Measurements from ENCODE around the gene PRDM16.

PRDM16 gene

GRCh38 chr1:3368711-3369445 is 299.9 kb downstream of the PRDM16 start:
- no peak for DNase-seq

DNA sequence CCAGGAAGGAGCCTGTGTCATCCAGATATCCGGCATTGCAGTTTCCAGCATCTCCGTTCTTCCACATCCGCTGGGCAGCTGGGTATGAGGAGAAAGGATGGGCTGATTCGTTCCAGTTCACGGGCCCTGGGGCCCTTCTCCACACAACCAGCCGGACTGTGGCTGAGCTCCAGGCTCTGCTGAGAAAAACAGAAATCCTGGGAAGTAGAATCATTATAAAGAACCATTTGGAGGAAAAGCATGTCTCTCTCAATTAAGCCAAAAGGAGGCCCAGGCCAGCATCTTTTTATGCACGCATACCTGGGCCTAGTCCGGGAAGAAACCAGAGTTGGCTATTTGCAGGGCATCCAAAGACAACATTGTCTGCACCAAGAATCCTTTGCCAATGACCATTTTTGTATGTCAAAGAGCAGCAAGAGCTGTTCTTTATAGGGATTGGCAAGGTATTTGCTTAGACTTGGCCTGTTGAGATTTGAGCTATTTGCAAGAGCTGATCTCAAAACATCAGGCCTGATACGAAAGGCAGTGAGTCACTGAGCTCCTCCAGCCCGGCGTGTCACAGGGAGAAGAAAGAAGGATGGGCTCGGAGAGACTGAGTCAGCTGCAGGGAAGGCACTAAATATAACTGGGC is 300.6 kb downstream of the PRDM16 start:
- no peak for DNase-seq

DNA sequence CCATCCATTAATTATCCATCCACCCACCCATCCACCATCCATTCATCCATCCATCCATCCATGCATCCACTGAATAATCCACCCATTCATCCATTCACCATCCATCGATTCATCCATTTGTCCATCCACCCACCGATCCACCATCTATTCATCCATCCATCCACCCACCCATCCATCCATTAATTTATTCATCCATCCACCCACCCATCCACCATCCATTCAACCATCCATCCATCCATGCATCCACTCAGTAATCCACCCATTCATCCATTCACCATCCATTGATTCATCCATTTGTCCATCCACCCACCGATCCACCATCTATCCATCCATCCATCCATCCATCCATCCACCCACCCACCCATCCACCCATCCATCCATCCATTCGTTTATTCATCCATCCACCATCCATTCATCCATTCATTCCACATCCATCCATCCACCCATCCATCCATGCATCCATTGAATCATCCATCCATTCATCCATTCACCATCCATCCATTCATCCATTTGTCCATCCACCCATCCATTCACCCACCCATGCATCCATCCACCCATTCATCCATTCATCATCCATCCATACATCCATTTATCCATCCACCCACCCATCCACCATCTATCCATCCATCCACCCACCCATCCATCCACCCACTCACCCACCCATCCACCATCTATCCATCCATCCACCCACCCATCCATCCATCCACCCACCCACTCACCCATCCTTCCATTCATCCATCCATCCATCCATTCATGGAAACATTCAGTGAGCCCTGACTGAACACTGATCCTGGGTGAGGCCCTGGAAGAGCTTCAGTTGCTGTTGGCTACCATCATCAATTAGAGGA is 302.1 kb downstream of the PRDM16 start:
- no peak for DNase-seq

DNA sequence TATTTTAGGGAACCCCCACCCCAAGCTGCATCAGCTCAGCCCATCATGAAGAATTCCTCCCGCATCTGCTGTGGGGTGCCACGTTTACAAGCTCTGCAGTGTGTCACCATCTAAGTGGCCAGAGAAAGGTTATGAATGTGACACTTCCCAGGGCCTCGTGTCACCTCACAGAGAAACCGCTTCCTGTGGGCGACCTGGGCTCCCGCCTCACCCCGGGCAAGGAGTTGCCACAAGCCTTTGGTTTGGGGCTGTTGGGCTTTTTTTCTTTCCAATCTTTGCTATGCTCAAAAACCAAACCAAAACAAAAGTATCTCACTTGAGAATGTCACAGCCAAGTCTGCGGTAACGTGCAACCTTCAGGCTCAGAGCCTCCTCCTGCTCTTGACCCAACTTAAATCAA is 303.3 kb downstream of the PRDM16 start:
- DNase-seq, result no peak

DNA sequence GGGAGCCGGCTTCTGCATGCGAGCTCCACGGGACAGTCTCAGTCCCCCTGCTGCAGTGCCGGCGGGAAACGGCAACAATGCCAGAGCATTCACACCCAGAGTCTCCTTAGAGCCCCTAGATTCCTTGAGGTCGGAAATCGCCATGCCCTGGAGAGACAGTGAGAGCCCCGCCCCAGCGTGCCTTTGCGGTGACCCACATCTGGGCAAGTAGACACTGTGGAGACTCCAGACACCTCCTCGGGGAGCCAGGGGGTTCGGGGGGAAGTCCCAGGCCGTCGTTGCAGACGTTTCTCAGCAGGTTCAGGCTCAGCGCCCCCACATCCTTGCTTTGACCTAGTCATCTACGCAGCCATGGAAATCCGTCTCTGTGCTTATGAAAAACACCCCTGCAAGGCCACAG is 304.2 kb downstream of the PRDM16 start:
- DNase-seq, result no peak

- no peak for DNase-seq
Measured at GRCh38 chr1:3373700-3374405, 304.9 kb downstream of the PRDM16 start.

DNA sequence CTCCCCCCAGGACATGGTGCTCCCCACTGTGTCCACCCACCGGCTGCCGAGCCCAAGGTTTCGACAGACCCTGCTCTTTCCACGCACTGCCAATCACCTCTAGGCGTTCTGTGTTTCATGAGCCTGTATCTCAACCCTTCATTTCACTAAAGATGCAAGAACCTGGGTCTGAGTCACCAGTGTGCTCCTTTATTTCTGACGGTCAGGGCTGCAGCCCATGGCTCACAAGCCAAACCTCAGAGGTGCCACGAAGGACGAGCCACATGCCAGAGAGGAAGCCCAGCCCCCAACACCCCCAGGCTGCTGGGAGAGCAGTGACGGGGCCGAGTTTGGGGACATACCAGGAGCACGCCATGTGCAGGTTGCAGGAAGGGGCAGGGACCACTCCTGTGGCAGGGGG is 306.2 kb downstream of the PRDM16 start:
- DNase-seq, result no peak

DNA sequence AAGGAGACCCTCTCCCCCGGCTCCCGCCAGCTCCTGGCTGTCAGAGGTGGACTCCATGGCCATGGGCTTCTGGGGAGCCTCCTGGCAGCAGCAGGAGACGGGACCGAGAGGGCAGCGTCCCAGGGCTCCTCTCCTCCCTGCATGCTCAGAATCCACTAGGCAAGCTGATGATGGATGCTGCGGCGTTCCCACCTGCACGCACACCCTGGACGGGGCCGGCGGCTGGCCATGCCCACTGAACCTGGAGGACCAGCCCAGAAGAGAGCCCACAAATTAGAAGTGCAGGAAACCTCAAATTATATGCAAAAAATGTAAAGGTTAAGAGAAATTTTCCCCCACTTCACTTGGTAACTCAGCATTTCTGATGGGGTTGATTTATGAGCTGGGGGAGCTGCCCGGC is 308.2 kb downstream of the PRDM16 start:
- no peak for DNase-seq

GRCh38 chr1:3377604-3378279 is 308.7 kb downstream of the PRDM16 start:
- no peak for DNase-seq

DNA sequence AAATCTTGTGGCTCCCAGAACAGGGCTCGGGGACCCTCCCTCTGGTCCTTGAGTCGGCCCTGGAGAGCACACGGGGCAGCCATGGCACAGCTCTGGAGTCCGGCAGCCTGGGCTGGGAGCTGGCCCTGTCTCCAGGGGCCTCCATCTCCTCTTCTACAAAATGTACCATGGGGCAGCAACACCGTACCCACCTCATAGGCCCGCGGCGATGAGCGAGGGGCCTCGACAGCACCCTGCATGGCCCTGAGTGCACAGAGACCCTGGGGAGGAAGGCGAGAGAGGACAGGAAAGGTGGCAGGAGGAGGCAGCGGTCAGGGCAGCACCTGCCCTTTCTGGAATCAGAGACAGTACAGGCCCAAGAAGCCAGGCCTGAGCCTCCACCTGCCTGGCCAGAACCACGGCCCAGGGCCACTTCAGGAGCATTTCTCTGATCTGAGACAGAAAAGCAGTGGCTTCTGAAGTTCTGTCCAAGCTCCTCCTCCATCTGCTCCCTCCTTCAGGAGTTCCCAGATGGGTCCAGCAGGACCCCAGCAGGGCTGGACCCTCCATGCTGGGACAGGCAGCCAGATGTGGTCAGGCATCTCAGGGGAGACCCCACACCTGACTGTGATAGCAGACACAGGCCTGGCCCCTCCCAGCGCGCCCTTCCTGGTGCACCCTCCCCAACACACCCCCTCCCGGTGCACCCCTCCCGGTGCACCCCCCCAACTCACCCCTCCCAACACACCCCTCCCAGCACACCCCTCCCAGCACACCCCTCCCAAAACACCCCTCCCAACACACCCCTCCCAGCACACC is 309.6 kb downstream of the PRDM16 start:
- no peak for DNase-seq

DNA sequence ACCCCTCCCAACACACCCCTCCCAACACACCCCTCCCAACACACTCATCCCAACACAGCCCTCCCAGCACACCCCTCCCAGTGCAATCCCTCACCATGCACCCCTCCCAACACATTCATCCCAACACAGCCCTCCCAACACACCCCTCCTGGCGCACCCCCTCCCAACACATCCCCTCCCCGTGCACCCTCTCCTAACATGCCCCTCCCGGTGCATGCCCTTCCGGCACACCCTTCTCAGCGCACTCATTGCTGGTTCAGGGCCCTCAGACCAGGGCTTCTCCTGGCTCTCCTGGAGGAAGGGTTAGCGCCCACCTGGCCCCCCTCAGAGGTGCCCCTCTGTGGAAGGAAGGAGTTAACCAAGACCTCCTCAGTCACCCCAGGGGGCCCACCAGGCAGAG is 310.9 kb downstream of the PRDM16 start:
- no peak for DNase-seq

DNA sequence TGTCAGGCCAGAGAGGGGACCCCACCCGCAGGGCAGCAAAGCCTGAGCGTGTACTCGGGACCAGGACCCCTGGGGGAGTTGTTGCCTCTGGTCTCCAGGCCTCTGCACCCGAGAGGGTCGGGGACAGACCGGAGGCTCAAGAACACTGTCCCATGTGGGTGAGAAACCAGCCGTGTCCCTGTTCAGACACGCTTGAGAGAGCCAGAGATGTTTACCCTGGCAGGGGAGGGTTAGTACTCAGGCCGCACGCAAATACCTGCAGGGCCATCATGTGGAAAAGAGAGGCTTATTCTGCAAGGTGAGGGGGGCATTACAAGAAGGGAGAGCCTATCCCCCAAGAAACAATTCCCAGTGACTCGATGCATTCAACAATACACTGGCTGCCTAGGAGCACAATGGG is 311.5 kb downstream of the PRDM16 start:
- no peak for DNase-seq

- no peak for DNase-seq
Measured at GRCh38 chr1:3381901-3382300, 312.9 kb downstream of the PRDM16 start.

- no peak for DNase-seq
Measured at GRCh38 chr1:3382326-3383057, 313.5 kb downstream of the PRDM16 start.

DNA sequence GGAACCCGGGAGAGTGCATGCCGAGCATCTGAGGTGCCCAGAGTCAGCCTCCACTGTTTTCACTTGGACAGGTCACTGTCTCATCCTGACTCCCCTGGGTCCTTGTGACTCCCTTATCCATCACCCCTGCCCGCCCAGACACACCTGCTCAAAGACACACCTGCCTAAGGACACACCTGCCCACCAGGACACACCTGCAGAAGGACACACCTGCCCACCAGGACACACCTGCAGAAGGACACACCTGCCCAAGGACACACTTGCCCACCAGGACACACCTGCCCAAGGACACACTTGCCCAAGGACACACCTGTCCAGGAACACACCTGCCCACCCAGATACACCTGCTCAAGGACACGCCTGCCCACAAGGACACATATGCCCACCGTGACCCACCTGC is 314.7 kb downstream of the PRDM16 start:
- DNase-seq, result no peak

DNA sequence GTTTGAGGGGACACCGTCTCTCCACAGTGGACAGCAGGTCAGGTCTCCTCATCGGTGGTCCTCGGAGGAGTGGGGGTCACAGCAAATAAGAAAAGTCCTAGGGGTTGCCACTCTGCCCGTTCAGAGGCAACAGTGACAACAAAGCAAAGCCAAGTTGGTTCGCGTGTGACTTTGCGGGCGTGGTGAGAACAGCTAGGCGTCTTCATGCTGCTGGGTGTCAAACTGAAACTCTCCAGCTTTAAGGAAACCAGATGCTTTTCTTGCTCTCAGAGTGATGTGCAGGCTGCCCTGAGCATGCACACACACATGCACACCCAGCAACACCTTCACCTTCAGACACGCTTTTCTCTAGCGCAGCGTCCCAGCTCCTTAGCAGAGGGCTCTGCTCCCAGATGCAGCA is 315.4 kb downstream of the PRDM16 start:
- DNase-seq, result no peak

GRCh38 chr1:3386205-3387002 is 317.4 kb downstream of the PRDM16 start:
- no peak for DNase-seq

DNA sequence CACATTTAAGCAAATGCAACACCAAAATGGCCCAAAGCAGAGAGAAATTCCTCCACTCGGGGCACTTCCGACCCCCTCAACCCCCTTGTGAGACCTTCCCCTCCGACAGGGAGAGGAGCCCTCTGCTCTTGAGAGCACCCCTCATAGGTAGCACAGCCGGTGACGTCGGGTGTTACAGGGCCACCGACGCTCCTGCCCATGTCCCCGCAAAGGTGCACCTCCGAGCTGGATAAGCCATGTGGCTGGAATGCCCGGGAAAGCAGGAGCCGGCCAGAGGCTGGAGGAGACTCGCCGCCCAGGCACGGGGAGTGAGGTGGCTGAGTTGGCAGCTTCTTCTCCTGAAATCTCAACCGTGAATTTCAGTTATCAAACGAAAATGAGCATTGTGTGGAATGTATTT is 318.4 kb downstream of the PRDM16 start:
- no peak for DNase-seq

DNA sequence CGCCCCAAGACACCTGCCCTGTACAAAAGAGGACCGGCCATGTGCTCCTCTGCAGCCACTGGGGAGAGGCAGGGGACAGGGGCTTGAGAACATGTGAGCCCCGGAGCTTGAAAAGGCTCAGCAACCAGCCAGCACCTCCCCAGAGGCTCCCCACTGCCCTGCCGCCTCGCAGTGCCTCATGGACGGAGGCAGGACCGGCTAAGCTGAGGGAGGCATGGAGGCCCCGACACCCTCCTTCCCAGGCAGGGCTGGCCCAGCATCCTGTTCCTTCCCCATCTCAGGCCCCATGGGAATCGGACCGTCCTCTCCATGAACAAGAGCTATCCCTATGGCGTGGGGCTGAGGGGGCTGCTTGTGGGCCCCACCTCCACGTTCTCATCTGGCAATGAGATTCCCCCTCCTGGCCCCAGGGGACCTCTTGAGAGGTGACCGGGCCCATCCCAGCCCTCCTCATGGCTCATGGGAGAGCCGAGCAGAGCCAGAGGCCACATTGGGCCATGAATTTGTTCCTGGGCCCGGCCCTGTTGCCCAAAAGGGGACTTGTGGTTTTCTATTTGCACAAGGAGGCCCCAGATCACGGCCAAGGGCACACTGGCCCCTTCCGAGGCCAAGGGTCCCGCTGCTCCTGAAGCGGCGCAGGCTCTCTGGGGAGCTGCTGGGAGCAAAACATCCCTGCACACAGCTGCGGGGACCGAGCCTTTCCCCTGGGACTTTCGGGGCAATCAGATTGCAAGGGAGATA is 320.3 kb downstream of the PRDM16 start:
- no peak for DNase-seq

DNA sequence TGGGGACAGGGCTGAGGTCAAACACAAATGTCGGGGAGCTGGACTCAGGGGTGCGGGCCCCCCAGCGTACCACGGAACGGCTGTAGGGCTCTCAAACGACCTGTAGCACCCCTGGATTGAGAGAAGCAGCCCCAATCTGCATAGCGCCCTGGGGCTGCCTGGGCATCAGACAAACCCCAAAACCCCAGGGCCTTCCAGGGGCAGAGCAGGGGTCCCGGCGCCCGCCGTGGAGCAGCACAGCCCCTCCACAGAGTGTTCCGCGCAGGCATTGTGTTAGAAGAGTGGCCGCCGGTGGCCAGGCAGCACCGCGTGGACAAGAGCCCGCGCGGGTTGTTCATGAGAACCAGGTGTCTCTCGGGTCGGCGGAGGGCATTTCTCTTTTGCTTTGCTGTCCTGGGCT is 321.3 kb downstream of the PRDM16 start:
- no peak for DNase-seq
